GM12878 (cell line): Measurements from ENCODE around the gene SLC24A3. TPM values are rescaled to one million over a fixed set of nuclear protein-coding genes. Genes with fewer than 3 reads are reported as not detected.

Experiments
- ATAC-seq: fragments of 200-7000 bp; cut with Tn5 transposase; 3 replicates; pipeline ENCODE4 v1.9.1; 2020; ENCODE audit warnings: mild to moderate bottlenecking, moderate library complexity
- BruUV-seq: library from RNA; stranded (reverse); fragments of 400-500 nt; replicated peaks from 2 replicates; lab custom pipeline; 2021; lab: Mats Ljungman, UMichigan
- CTCF ChIA-PET: fragments of 300-600 bp; sonication (Branson Sonifier 250); formaldehyde crosslinking; extraction: SDS; loops from one replicate; lab custom pipeline; 2021; ENCODE audit warnings: inconsistent platforms; lab: Yijun Ruan, JAX
- POLR2A ChIA-PET: fragments of 350-600 bp; formaldehyde crosslinking; extraction: SDS; loops from one replicate; lab custom pipeline; 2021; ENCODE audit warnings: inconsistent platforms; lab: Charles Lee
- RAD21 ChIA-PET: fragments of 300-600 bp; sonication (Branson Sonifier 250); formaldehyde crosslinking; loops from one replicate; lab custom pipeline; 2023; ENCODE audit warnings: antibody characterized with exemption; ENCODE audit not compliant: unreplicated experiment; lab: Charles Lee
- SMC1A ChIA-PET: fragments of 300-600 bp; sonication (Branson Sonifier 250); formaldehyde crosslinking; loops from one replicate; lab custom pipeline; 2023; ENCODE audit not compliant: unreplicated experiment, uncharacterized antibody; lab: Charles Lee
- DNase-seq: peaks from one replicate; pipeline ENCODE4 v3.0.0-alpha.2; 2011; ENCODE audit warnings: low read depth, low spot score
- FAIRE-seq: peaks from 3 replicates; lab custom pipeline; 2011; peaks lifted over from hg19 to GRCh38; lab: Jason Lieb, UNC
- H2AFZ ChIP-seq: 2 replicates; pipeline ENCODE4 v1.6.0; 2011; ENCODE audit warnings: low read depth, low read length, control low read depth; ENCODE audit not compliant: control insufficient read depth
- H3K27ac ChIP-seq: 2 replicates; pipeline ENCODE4 v1.5.1; 2011; ENCODE audit warnings: control low read depth; ENCODE audit not compliant: control insufficient read depth, insufficient read depth
- H3K27me3 ChIP-seq, 2 experiments: replicated peaks in 1 of 2; 2 replicates each; pipeline versions ENCODE4 v1.6.0 to v1.6.1; 2011; ENCODE audit warnings: low read length in 1 of 2; ENCODE audit not compliant: control insufficient read depth in 2 of 2, insufficient read depth in 2 of 2
- H3K36me3 ChIP-seq, 2 experiments: 2 replicates each; pipeline ENCODE4 v1.5.1; 2011; ENCODE audit warnings: low read length in 1 of 2; ENCODE audit not compliant: control insufficient read depth in 2 of 2, insufficient read depth in 2 of 2
- H3K4me1 ChIP-seq: 2 replicates; pipeline ENCODE4 v1.6.1; 2011; ENCODE audit warnings: mild to moderate bottlenecking, low read length, moderate library complexity, mixed read lengths; ENCODE audit not compliant: control insufficient read depth, insufficient read depth
- H3K4me2 ChIP-seq: 2 replicates; pipeline ENCODE4 v1.6.0; 2011; ENCODE audit warnings: control low read depth; ENCODE audit not compliant: control insufficient read depth, insufficient read depth
- H3K4me3 ChIP-seq: fragments of 200-600 bp; sonication (generic); 2 replicates; pipeline ENCODE4 v1.5.1; 2016
- H3K79me2 ChIP-seq: 2 replicates; pipeline ENCODE4 v1.6.0; 2011; ENCODE audit warnings: low read length; ENCODE audit not compliant: control insufficient read depth, insufficient read depth
- H3K9ac ChIP-seq: 2 replicates; pipeline ENCODE4 v1.8.0; 2011; ENCODE audit warnings: low read length, control low read depth, mixed read lengths; ENCODE audit not compliant: control insufficient read depth, insufficient read depth
- H3K9me3 ChIP-seq: replicated peaks from 3 replicates; pipeline ENCODE4 v1.5.1; 2011; ENCODE audit warnings: mild to moderate bottlenecking, low read length; ENCODE audit not compliant: control insufficient read depth, insufficient read depth
- H4K20me1 ChIP-seq: 2 replicates; pipeline ENCODE4 v1.6.0; 2011; ENCODE audit not compliant: control insufficient read depth, insufficient read depth
- BHLHE40 ChIP-seq, 2 experiments: fragments of 450-650 bp in 1 of 2; IDR thresholded peaks; 2 replicates each; pipeline ENCODE4 v1.6.1; 2011 to 2017; ENCODE audit warnings: low read depth in 2 of 2, borderline replicate concordance in 1 of 2, improper control_type of control experiment in 1 of 2, low read length in 1 of 2, mild to moderate bottlenecking in 1 of 2
- CHD4 ChIP-seq: fragments of 200-600 bp; sonication (generic); IDR thresholded peaks from 2 replicates; pipeline ENCODE4 v1.6.1; 2016; ENCODE audit warnings: mild to moderate bottlenecking
- E4F1 ChIP-seq: fragments of 450-650 bp; IDR thresholded peaks from 2 replicates; pipeline ENCODE4 v1.6.1; 2018; ENCODE audit warnings: borderline replicate concordance, mild to moderate bottlenecking; ENCODE audit not compliant: partially characterized antibody
- ESRRA ChIP-seq: IDR thresholded peaks from 2 replicates; pipeline ENCODE4 v1.6.1; 2012; ENCODE audit warnings: mild to moderate bottlenecking, low read length, improper control_type of control experiment
- KAT2A ChIP-seq: conservative IDR thresholded peaks from 2 replicates; pipeline ENCODE4 v1.6.1; 2011; ENCODE audit warnings: low read depth, low read length; ENCODE audit not compliant: control insufficient read depth
- RCOR1 ChIP-seq: conservative IDR thresholded peaks from 2 replicates; pipeline ENCODE4 v1.6.1; 2012; ENCODE audit warnings: low read depth, low read length, improper control_type of control experiment
- RELB ChIP-seq: fragments of 450-650 bp; IDR thresholded peaks from 2 replicates; pipeline ENCODE4 v1.6.1; 2017; ENCODE audit warnings: low read depth, mild to moderate bottlenecking, moderate library complexity
- SMARCA5 ChIP-seq: fragments of 450-650 bp; IDR thresholded peaks from 2 replicates; pipeline ENCODE4 v1.6.1; 2017; ENCODE audit warnings: mild to moderate bottlenecking
- TCF3 ChIP-seq: IDR thresholded peaks from 2 replicates; pipeline ENCODE4 v1.6.1; 2012; ENCODE audit warnings: low read depth, mild to moderate bottlenecking, low read length, borderline replicate concordance; ENCODE audit not compliant: insufficient read depth
- WGBS: methylation state at CpG from one replicate; pipeline ENCODE4 v1.1.6; 2016; ENCODE audit warnings: low lambda C conversion rate; ENCODE audit not compliant: insufficient replicate concordance, insufficient coverage; ENCODE audit errors: missing lambda C conversion rate; 5-methylcytosine and 5-hydroxymethylcytosine counted together
- in situ Hi-C: fragments of 300-500 bp; cut with MboI; formaldehyde crosslinking; loops from 9 replicates; pipeline ENCODE4 v1.14.3; 2018; ENCODE audit warnings: mixed read lengths
- intact Hi-C: fragments of 100-400 bp; cut with micrococcal nuclease; formaldehyde crosslinking; loops from one replicate; pipeline ENCODE4 v1.14.2; 2022; ENCODE audit not compliant: unreplicated experiment
- polyA plus RNA-seq, 11 experiments: library from polyadenylated mRNA; depleted of rRNA in 4 of 11; unstranded in 6 of 11; stranded (reverse) in 5 of 11; fragments of >200 nt; fragmentation: Nextera tagmentation in 4 of 11; fragmentation: Illumina TruSeq in 1 of 11; extraction: Ambion mirVana in 4 of 11; extraction: Trizol in 1 of 11; gene quantifications; 1 replicate in 1 of 11; 2 replicates in 10 of 11; pipeline versions ENCODE4 v1.2.1 to v1.2.3, GENCODE V29; 2011 to 2016; ENCODE audit warnings: inconsistent platforms in 2 of 11, missing spikeins in 2 of 11, low read depth in 1 of 11
- total RNA-seq, 4 experiments: library from RNA; depleted of rRNA in 3 of 4; stranded (reverse); fragments of >200 nt in 3 of 4; fragmentation: Illumina TruSeq in 1 of 4; extraction: Trizol in 1 of 4; gene quantifications; 2 replicates each; pipeline versions ENCODE4 v1.2.1 to v1.2.3, GENCODE V29; 2013 to 2021
- TF ChIP-seq, protein P1 (sequence below): IDR thresholded peaks from 2 replicates; pipeline ENCODE4 v1.6.1; 2012; ENCODE audit warnings: mild to moderate bottlenecking, low read depth, low read length
- TF ChIP-seq, protein P2 (sequence below): fragments of 450-650 bp; IDR thresholded peaks from 2 replicates; pipeline ENCODE4 v1.6.1; 2017; ENCODE audit warnings: mild to moderate bottlenecking, moderate library complexity

The SLC24A3 gene
- total and polyA plus RNA-seq, 10 of the 15 experiments (the other 5 are each of a cell fraction or from before 2014, with no cell fraction given), result 0.04 TPM; not detected in 9

GRCh38 chr20:19289451-19289850 lies 77.0 kb downstream of the SLC24A3 start:
- RAD21 ChIA-PET, result no interaction called here

More at GRCh38 chr20:19289451-19289850, 77.0 kb downstream of the SLC24A3 start:
- Histone ChIP-seq H3K4me1 (no peaks in the 10 kb centered on the region), H3K4me3 (no peak overlapping the region), H4K20me1 (no peaks in the 10 kb centered on the region), H3K27me3 (no peaks in the 10 kb centered on the region; a peak in 1 of 4 replicates), H3K79me2 (no peaks in the 10 kb centered on the region), H3K4me2 (no peak overlapping the region), H3K27ac (no peak overlapping the region), H3K36me3 (no peaks in the 10 kb centered on the region), H3K9me3 (no peaks in the 10 kb centered on the region), H2AFZ (no peak overlapping the region), H3K9ac (no peak overlapping the region)
- ChIA-PET CTCF (no interaction called here), SMC1A (no interaction called here), POLR2A (no interaction called here)
- no peak for FAIRE-seq
- intact Hi-C loops (no loop called here), in situ Hi-C loops (no loop called here)
- TF ChIP-seq RELB, result no peak
- TF ChIP-seq BHLHE40 (IDR thresholded peaks at IDR 0.05; ENCODE audit: borderline replicate concordance in 1 of 2, low read depth in 2 of 2, low read length in 1 of 2), result no peak
- no peak for TF ChIP-seq TCF3
- no peak for TF ChIP-seq SMARCA5
- TF ChIP-seq, protein P1, sequence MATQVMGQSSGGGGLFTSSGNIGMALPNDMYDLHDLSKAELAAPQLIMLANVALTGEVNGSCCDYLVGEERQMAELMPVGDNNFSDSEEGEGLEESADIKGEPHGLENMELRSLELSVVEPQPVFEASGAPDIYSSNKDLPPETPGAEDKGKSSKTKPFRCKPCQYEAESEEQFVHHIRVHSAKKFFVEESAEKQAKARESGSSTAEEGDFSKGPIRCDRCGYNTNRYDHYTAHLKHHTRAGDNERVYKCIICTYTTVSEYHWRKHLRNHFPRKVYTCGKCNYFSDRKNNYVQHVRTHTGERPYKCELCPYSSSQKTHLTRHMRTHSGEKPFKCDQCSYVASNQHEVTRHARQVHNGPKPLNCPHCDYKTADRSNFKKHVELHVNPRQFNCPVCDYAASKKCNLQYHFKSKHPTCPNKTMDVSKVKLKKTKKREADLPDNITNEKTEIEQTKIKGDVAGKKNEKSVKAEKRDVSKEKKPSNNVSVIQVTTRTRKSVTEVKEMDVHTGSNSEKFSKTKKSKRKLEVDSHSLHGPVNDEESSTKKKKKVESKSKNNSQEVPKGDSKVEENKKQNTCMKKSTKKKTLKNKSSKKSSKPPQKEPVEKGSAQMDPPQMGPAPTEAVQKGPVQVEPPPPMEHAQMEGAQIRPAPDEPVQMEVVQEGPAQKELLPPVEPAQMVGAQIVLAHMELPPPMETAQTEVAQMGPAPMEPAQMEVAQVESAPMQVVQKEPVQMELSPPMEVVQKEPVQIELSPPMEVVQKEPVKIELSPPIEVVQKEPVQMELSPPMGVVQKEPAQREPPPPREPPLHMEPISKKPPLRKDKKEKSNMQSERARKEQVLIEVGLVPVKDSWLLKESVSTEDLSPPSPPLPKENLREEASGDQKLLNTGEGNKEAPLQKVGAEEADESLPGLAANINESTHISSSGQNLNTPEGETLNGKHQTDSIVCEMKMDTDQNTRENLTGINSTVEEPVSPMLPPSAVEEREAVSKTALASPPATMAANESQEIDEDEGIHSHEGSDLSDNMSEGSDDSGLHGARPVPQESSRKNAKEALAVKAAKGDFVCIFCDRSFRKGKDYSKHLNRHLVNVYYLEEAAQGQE, result no peak
- TF ChIP-seq ESRRA, result no peak
- TF ChIP-seq E4F1, result no peak
- TF ChIP-seq KAT2A, result no peak
- no peak for TF ChIP-seq CHD4
- no peak for TF ChIP-seq RCOR1
- TF ChIP-seq, protein P2, sequence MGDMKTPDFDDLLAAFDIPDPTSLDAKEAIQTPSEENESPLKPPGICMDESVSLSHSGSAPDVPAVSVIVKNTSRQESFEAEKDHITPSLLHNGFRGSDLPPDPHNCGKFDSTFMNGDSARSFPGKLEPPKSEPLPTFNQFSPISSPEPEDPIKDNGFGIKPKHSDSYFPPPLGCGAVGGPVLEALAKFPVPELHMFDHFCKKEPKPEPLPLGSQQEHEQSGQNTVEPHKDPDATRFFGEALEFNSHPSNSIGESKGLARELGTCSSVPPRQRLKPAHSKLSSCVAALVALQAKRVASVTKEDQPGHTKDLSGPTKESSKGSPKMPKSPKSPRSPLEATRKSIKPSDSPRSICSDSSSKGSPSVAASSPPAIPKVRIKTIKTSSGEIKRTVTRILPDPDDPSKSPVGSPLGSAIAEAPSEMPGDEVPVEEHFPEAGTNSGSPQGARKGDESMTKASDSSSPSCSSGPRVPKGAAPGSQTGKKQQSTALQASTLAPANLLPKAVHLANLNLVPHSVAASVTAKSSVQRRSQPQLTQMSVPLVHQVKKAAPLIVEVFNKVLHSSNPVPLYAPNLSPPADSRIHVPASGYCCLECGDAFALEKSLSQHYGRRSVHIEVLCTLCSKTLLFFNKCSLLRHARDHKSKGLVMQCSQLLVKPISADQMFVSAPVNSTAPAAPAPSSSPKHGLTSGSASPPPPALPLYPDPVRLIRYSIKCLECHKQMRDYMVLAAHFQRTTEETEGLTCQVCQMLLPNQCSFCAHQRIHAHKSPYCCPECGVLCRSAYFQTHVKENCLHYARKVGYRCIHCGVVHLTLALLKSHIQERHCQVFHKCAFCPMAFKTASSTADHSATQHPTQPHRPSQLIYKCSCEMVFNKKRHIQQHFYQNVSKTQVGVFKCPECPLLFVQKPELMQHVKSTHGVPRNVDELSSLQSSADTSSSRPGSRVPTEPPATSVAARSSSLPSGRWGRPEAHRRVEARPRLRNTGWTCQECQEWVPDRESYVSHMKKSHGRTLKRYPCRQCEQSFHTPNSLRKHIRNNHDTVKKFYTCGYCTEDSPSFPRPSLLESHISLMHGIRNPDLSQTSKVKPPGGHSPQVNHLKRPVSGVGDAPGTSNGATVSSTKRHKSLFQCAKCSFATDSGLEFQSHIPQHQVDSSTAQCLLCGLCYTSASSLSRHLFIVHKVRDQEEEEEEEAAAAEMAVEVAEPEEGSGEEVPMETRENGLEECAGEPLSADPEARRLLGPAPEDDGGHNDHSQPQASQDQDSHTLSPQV, result no peak
- 27% methylated on average over 4 of the region's 4 CpGs for WGBS
- BruUV-seq, result no TSS peak
- DNase-seq, result no peak
- ATAC-seq, result no peak
